Panc1 (cell line): Measurements from ENCODE around the gene SNX18. TPM values are rescaled to one million over a fixed set of nuclear protein-coding genes. Genes with fewer than 3 reads are reported as not detected.

Experiments used
- ATAC-seq: fragments of 200-7000 bp; cut with Tn5 transposase; 2 replicates; pipeline ENCODE4 v1.9.1; 2020; ENCODE audit warnings: mild to moderate bottlenecking, moderate library complexity
- BruUV-seq: library from RNA; stranded (reverse); fragments of 400-500 nt; replicated peaks from 2 replicates; lab custom pipeline; 2021; lab: Mats Ljungman, UMichigan
- CTCF ChIA-PET: fragments of 300-600 bp; sonication (Branson Sonifier 250); formaldehyde crosslinking; loops from one replicate; lab custom pipeline; 2022; ENCODE audit warnings: antibody characterized with exemption; lab: Charles Lee
- POLR2A ChIA-PET: fragments of 300-600 bp; sonication (Branson Sonifier 250); formaldehyde crosslinking; loops from one replicate; lab custom pipeline; 2022; ENCODE audit warnings: antibody characterized with exemption; lab: Charles Lee
- DNase-seq: peaks from one replicate; pipeline ENCODE4 v3.0.0-alpha.2; 2010; ENCODE audit warnings: low read depth, low spot score
- H3K27ac ChIP-seq: 2 replicates; pipeline ENCODE4 v1.5.1; 2011; ENCODE audit warnings: mild to moderate bottlenecking, low read length, inconsistent platforms
- H3K27me3 ChIP-seq: fragments of 200-500 bp; sonication (Bioruptor generic); 2 replicates; pipeline ENCODE4 v1.6.0; 2014; ENCODE audit warnings: low read length, inconsistent platforms; ENCODE audit not compliant: control insufficient read depth, insufficient read depth
- H3K36me3 ChIP-seq: fragments of 200-500 bp; sonication (Bioruptor generic); 2 replicates; pipeline ENCODE4 v1.5.1; 2014; ENCODE audit warnings: inconsistent platforms, mild to moderate bottlenecking, low read length, moderate library complexity; ENCODE audit not compliant: control insufficient read depth, insufficient read depth
- H3K4me1 ChIP-seq: 2 replicates; pipeline ENCODE4 v1.5.1; 2011; ENCODE audit warnings: inconsistent platforms, mild to moderate bottlenecking, low read length, moderate library complexity; ENCODE audit not compliant: control insufficient read depth, insufficient read depth
- H3K4me3 ChIP-seq, 2 experiments: 2 replicates each; pipeline ENCODE4 v1.5.1; 2011 to 2012; ENCODE audit warnings: low read depth in 2 of 2, low read length in 2 of 2, mild to moderate bottlenecking in 2 of 2, inconsistent platforms in 1 of 2, moderate library complexity in 1 of 2
- H3K9me3 ChIP-seq: fragments of 200-500 bp; sonication (Bioruptor generic); 2 replicates; pipeline ENCODE4 v1.5.1; 2014; ENCODE audit warnings: low read depth, mild to moderate bottlenecking, inconsistent platforms, low read length, moderate library complexity; ENCODE audit not compliant: control insufficient read depth, insufficient read depth
- CTCF ChIP-seq: fragments of 450-650 bp; IDR thresholded peaks from 2 replicates; pipeline ENCODE4 v1.5.1; 2017; ENCODE audit warnings: mild to moderate bottlenecking
- POLR2AphosphoS5 ChIP-seq: IDR thresholded peaks from 2 replicates; pipeline ENCODE4 v1.6.1; 2012; ENCODE audit warnings: mild to moderate bottlenecking, low read depth, low read length, moderate library complexity
- SIN3A ChIP-seq: IDR thresholded peaks from 2 replicates; pipeline ENCODE4 v1.6.1; 2012; ENCODE audit warnings: low read depth, mild to moderate bottlenecking, low read length, moderate library complexity, borderline replicate concordance; ENCODE audit not compliant: insufficient read depth
- TCF7L2 ChIP-seq: IDR thresholded peaks from 2 replicates; pipeline ENCODE4 v1.6.1; 2011; ENCODE audit warnings: mild to moderate bottlenecking, low read depth, low read length, inconsistent platforms
- in situ Hi-C: cut with HindIII; loops from 2 replicates; pipeline ENCODE4 v1.10.0; 2016; ENCODE audit warnings: low sequenced_read_pairs, low pct_unique_long_range_greater_than_20kb
- intact Hi-C: fragments of 100-400 bp; cut with micrococcal nuclease; formaldehyde crosslinking; loops from one replicate; pipeline ENCODE4 v1.10.0; 2022; ENCODE audit not compliant: unreplicated experiment
- total RNA-seq: library from RNA; stranded (reverse); gene quantifications from one replicate; pipeline ENCODE4 v1.2.1, GENCODE V29; 2021; ENCODE audit not compliant: unreplicated experiment
- TF ChIP-seq, protein P1 (sequence below), 2 experiments: IDR thresholded peaks; 2 replicates each; pipeline ENCODE4 v1.6.1; 2011 to 2012; ENCODE audit warnings: low read depth in 2 of 2, control low read depth in 1 of 2, low read length in 1 of 2, mild to moderate bottlenecking in 1 of 2, moderate library complexity in 1 of 2; ENCODE audit not compliant: insufficient read depth in 1 of 2

SNX18 gene
- total RNA-seq, 1 experiment from 2014 or later: 14.4 TPM

DNA sequence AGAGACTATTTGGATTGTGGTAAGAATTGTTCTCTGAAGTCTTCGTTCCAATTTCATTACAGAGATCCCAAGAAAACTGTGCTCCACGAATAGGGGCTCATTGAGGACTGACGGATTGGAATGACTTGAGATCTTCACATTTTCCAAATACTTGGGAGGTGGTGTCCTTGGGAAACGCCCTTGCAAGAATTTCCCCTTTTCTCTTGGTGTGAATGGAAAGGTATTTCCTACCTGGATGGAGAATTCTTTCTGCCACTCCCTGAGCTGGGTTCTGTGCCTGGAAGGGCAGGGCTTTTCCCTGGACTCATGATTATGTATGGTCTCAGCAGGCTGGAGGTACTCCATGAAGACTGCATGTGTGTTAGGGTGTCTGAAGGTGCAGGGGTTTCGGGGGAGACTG, 53.9 kb downstream of the SNX18 start:
- POLR2A ChIA-PET: no interaction called here
- H3K4me3 ChIP-seq: no peak overlapping the region

GRCh38 chr5:54573812-54574489, 56.4 kb downstream of the SNX18 start:
- CTCF ChIA-PET: no interaction called here

More for the DNA sequence above, 53.9 kb downstream of the SNX18 start:
- Histone ChIP-seq H3K27ac (no peak overlapping the region), H3K27me3 (no peaks in the 10 kb centered on the region), H3K36me3 (no peaks in the 10 kb centered on the region), H3K9me3 (no peaks in the 10 kb centered on the region), H3K4me1 (no peaks in the 10 kb centered on the region)
- in situ Hi-C loops: no loop called here
- DNase-seq: no peak
- intact Hi-C loops: no loop called here
- CTCF ChIA-PET: no interaction called here
- TF ChIP-seq TCF7L2: no peak
- TF ChIP-seq, protein P1, sequence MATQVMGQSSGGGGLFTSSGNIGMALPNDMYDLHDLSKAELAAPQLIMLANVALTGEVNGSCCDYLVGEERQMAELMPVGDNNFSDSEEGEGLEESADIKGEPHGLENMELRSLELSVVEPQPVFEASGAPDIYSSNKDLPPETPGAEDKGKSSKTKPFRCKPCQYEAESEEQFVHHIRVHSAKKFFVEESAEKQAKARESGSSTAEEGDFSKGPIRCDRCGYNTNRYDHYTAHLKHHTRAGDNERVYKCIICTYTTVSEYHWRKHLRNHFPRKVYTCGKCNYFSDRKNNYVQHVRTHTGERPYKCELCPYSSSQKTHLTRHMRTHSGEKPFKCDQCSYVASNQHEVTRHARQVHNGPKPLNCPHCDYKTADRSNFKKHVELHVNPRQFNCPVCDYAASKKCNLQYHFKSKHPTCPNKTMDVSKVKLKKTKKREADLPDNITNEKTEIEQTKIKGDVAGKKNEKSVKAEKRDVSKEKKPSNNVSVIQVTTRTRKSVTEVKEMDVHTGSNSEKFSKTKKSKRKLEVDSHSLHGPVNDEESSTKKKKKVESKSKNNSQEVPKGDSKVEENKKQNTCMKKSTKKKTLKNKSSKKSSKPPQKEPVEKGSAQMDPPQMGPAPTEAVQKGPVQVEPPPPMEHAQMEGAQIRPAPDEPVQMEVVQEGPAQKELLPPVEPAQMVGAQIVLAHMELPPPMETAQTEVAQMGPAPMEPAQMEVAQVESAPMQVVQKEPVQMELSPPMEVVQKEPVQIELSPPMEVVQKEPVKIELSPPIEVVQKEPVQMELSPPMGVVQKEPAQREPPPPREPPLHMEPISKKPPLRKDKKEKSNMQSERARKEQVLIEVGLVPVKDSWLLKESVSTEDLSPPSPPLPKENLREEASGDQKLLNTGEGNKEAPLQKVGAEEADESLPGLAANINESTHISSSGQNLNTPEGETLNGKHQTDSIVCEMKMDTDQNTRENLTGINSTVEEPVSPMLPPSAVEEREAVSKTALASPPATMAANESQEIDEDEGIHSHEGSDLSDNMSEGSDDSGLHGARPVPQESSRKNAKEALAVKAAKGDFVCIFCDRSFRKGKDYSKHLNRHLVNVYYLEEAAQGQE (IDR thresholded peaks at IDR 0.05; ENCODE audit: insufficient read depth in 1 of 2, low read depth in 2 of 2, low read length in 1 of 2): no peak
- no peak for TF ChIP-seq SIN3A
- TF ChIP-seq CTCF: no peak
- TF ChIP-seq POLR2AphosphoS5: no peak
- no TSS peak for BruUV-seq
- no peak for ATAC-seq

More at GRCh38 chr5:54573812-54574489, 56.4 kb downstream of the SNX18 start:
- intact Hi-C loops: no loop called here
- no peak for ATAC-seq
- no TSS peak for BruUV-seq
- Histone ChIP-seq H3K4me1 (no peaks in the 10 kb centered on the region), H3K4me3 (no peak overlapping the region), H3K9me3 (no peaks in the 10 kb centered on the region), H3K27me3 (no peaks in the 10 kb centered on the region), H3K36me3 (no peaks in the 10 kb centered on the region), H3K27ac (no peak overlapping the region)
- TF ChIP-seq SIN3A (no peak), POLR2AphosphoS5 (no peak), CTCF (no peak), TCF7L2 (no peak)
- TF ChIP-seq, protein P1 (IDR thresholded peaks at IDR 0.05; ENCODE audit: insufficient read depth in 1 of 2, low read depth in 2 of 2, low read length in 1 of 2): no peak
- POLR2A ChIA-PET: no interaction called here
- in situ Hi-C loops: no loop called here
- no peak for DNase-seq
